Measurements from ENCODE around the gene GRIN2A. TPM values are rescaled to one million over a fixed set of nuclear protein-coding genes. Genes with fewer than 3 reads are reported as not detected.

The GRIN2A gene
- total and polyA plus RNA-seq, 2 donors (not counting 1 experiment from before 2014, with no cell fraction given), result 0.44 TPM; not detected in 1

GRCh38 chr16:9980981-9981380, 201.2 kb downstream of the GRIN2A start:
- Histone ChIP-seq H4K20me1 (ENCODE audit: control insufficient read depth, insufficient read depth, low read length, poor library complexity, severe bottlenecking) (no peaks in the 10 kb centered on the region), H3K36me3 (replicated peaks in 1 of 2; ENCODE audit: control extremely low read depth in 1 of 2, control insufficient read depth in 1 of 2, extremely low read depth in 1 of 2, insufficient read depth in 2 of 2, low read length in 1 of 2) (no peaks in the 10 kb centered on the region), H3K27me3 (replicated peaks in 1 of 4; ENCODE audit: control extremely low read depth in 1 of 4, control insufficient read depth in 3 of 4, insufficient read depth in 4 of 4, low read length in 3 of 4) (no peaks in the 10 kb centered on the region), H3K9ac (ENCODE audit: low read length) (no peak overlapping the region), H3K79me2 (ENCODE audit: control insufficient read depth, insufficient read depth, low read length) (no peaks in the 10 kb centered on the region), H2AFZ (ENCODE audit: insufficient read depth, low read depth, low read length, poor library complexity, severe bottlenecking) (no peak overlapping the region), H3K4me3 (ENCODE audit: control extremely low read depth in 1 of 5, extremely low read depth in 1 of 5, insufficient read depth in 1 of 5, low read depth in 2 of 5, low read length in 4 of 5) (no peak overlapping the region), H3K27ac (ENCODE audit: low read length in 2 of 2) (no peak overlapping the region), H3K9me3 (ENCODE audit: control extremely low read depth in 1 of 3, control insufficient read depth in 2 of 3, insufficient read depth in 1 of 3, low read length in 2 of 3) (peaks cover 0 to 1% (median 0%) of the 10 kb centered on the region in 3 donors), H3K4me2 (replicated peaks; ENCODE audit: low read depth, low read length, poor library complexity, severe bottlenecking) (no peak overlapping the region), H3K4me1 (ENCODE audit: control insufficient read depth in 2 of 2, insufficient read depth in 2 of 2, low read length in 2 of 2) (no peaks in the 10 kb centered on the region)
- Mint-ChIP-seq H3K4me3 (no peak overlapping the region), H3K9me3 (ENCODE audit: insufficient read depth) (no peaks in the 10 kb centered on the region), H3K27me3 (peaks cover 10% of the 10 kb centered on the region), H3K27ac (no peak overlapping the region), H3K4me1 (no peaks in the 10 kb centered on the region)
- no peak for DNase-seq
- ChIA-PET CTCF (no interaction called here), POLR2A (no interaction called here)
- intact Hi-C loops (cut with micrococcal nuclease), result no loop called here
- TF ChIP-seq EZH2 (IDR thresholded peaks at IDR 0.05; ENCODE audit: borderline replicate concordance, insufficient read depth, low read depth, low read length, poor library complexity, severe bottlenecking) (no peak), CTCF (IDR thresholded peaks at IDR 0.05) (no peak)
- no CpG with 5 or more reads among the region's 1 CpG for WGBS (ENCODE audit: insufficient coverage)
- ATAC-seq (ENCODE audit: low read depth), result no peak

GRCh38 chr16:9978160-9978725, 204.0 kb downstream of the GRIN2A start:
- no peaks in the 10 kb centered on the region for H3K9me3 Mint-ChIP-seq (ENCODE audit: insufficient read depth)
- intact Hi-C loops (cut with micrococcal nuclease), result no loop called here
- no peaks in the 10 kb centered on the region for H4K20me1 ChIP-seq (ENCODE audit: control insufficient read depth, insufficient read depth, low read length, poor library complexity, severe bottlenecking)
- ATAC-seq (ENCODE audit: low read depth) (no peak), DNase-seq (no peak)
- no peaks in the 10 kb centered on the region for H3K27me3 ChIP-seq (replicated peaks in 1 of 4; ENCODE audit: control extremely low read depth in 1 of 4, control insufficient read depth in 3 of 4, insufficient read depth in 4 of 4, low read length in 3 of 4)
- ChIA-PET CTCF (no interaction called here), POLR2A (no interaction called here)
- H3K79me2 ChIP-seq (ENCODE audit: control insufficient read depth, insufficient read depth, low read length), result no peaks in the 10 kb centered on the region
- H3K36me3 ChIP-seq (replicated peaks in 1 of 2; ENCODE audit: control extremely low read depth in 1 of 2, control insufficient read depth in 1 of 2, extremely low read depth in 1 of 2, insufficient read depth in 2 of 2, low read length in 1 of 2), result no peaks in the 10 kb centered on the region
- no peaks in the 10 kb centered on the region for H3K9me3 ChIP-seq (ENCODE audit: control extremely low read depth in 1 of 3, control insufficient read depth in 2 of 3, insufficient read depth in 1 of 3, low read length in 2 of 3)
- no peak for TF ChIP-seq EZH2 (IDR thresholded peaks at IDR 0.05; ENCODE audit: borderline replicate concordance, insufficient read depth, low read depth, low read length, poor library complexity, severe bottlenecking)
- no peak overlapping the region for H3K27ac Mint-ChIP-seq
- no peak overlapping the region for H3K4me3 ChIP-seq (ENCODE audit: control extremely low read depth in 1 of 5, extremely low read depth in 1 of 5, insufficient read depth in 1 of 5, low read depth in 2 of 5, low read length in 4 of 5)
- no peaks in the 10 kb centered on the region for H3K4me1 Mint-ChIP-seq
- no peaks in the 10 kb centered on the region for H3K27me3 Mint-ChIP-seq
- H2AFZ ChIP-seq (ENCODE audit: insufficient read depth, low read depth, low read length, poor library complexity, severe bottlenecking), result no peak overlapping the region
- no peak overlapping the region for H3K27ac ChIP-seq (ENCODE audit: low read length in 2 of 2)
- H3K4me3 Mint-ChIP-seq, result no peak overlapping the region
- H3K4me2 ChIP-seq (replicated peaks; ENCODE audit: low read depth, low read length, poor library complexity, severe bottlenecking), result no peak overlapping the region
- no peak overlapping the region for H3K9ac ChIP-seq (ENCODE audit: low read length)
- no peaks in the 10 kb centered on the region for H3K4me1 ChIP-seq (ENCODE audit: control insufficient read depth in 2 of 2, insufficient read depth in 2 of 2, low read length in 2 of 2)
- WGBS (ENCODE audit: insufficient coverage), result 67% methylated on average over 1 of the region's 2 CpGs
